ENCODE data around the gene SOX30. TPM values are rescaled to one million over a fixed set of nuclear protein-coding genes. Genes with fewer than 3 reads are reported as not detected.

The SOX30 gene
- total RNA-seq, 1 donor from 2014 or later, result not detected

DNA sequence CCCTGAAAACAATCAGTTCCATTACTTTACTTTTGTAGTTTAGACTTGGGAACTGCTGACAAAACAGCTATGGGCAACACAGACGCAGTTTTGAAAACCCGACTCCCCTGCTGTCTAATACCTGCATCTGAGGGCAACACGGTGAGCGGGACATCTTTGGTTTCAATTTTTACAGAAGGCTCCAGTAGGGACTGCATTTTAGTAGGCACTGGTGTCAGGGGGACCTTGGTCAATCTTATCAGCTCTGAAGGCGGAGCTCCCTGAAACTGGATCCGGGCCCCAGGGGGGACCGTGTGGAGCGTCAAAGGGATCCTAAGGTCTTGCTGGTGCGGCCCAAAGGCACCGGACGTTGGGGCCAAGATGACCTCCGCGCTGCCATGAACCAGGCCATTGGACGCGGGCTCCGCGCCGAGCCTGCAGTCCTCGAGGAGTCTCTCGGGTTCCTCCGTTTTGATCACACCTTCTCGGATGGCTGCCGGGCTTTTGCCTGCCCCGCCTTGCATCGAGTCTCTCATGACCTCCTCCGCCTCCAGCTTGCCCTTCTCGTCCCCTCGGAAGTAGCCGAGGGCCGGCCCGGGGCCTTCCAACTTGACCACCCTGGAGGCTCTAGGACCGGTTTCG, 1.1 kb downstream of the SOX30 start:
- peaks cover 6% of the 10 kb centered on the region for H3K9me3 Mint-ChIP-seq (ENCODE audit: unreplicated experiment)
- H3K4me3 Mint-ChIP-seq (ENCODE audit: unreplicated experiment), result no peak overlapping the region
- H3K27ac Mint-ChIP-seq (ENCODE audit: unreplicated experiment), result no peak overlapping the region
- H3K27me3 Mint-ChIP-seq (ENCODE audit: unreplicated experiment), result peaks cover 2% of the 10 kb centered on the region
- no peaks in the 10 kb centered on the region for H3K4me1 Mint-ChIP-seq (ENCODE audit: low read depth, unreplicated experiment)
- peaks cover 12% of the 10 kb centered on the region for H3K36me3 Mint-ChIP-seq (ENCODE audit: unreplicated experiment)
- DNase-seq, result no peak
- TF ChIP-seq, protein P1, sequence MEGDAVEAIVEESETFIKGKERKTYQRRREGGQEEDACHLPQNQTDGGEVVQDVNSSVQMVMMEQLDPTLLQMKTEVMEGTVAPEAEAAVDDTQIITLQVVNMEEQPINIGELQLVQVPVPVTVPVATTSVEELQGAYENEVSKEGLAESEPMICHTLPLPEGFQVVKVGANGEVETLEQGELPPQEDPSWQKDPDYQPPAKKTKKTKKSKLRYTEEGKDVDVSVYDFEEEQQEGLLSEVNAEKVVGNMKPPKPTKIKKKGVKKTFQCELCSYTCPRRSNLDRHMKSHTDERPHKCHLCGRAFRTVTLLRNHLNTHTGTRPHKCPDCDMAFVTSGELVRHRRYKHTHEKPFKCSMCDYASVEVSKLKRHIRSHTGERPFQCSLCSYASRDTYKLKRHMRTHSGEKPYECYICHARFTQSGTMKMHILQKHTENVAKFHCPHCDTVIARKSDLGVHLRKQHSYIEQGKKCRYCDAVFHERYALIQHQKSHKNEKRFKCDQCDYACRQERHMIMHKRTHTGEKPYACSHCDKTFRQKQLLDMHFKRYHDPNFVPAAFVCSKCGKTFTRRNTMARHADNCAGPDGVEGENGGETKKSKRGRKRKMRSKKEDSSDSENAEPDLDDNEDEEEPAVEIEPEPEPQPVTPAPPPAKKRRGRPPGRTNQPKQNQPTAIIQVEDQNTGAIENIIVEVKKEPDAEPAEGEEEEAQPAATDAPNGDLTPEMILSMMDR (IDR thresholded peaks at IDR 0.05; ENCODE audit: partially characterized antibody, unreplicated experiment), result no peak

DNA sequence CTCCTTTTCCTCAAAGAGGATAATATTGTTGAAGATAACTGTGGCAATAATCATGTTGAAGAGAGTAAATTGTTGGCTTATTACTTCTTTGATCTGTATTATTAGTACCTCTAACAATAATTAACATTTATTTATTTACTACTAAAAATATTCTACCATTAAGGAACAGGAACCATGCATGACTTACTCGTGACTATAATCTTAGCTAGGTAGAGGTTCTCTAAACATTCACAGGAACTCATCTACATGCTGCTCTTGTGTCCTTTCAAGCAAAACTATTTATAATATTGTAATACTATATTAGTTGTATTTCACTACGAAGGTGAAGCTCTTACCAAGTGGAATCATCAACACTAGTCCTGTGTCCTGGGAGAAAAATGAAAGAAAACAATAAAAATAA, 3.1 kb downstream of the SOX30 start:
- TF ChIP-seq, protein P1 (IDR thresholded peaks at IDR 0.05; ENCODE audit: partially characterized antibody, unreplicated experiment), result no peak
- Mint-ChIP-seq H3K27ac (ENCODE audit: unreplicated experiment) (no peak overlapping the region), H3K4me1 (ENCODE audit: low read depth, unreplicated experiment) (no peaks in the 10 kb centered on the region), H3K4me3 (ENCODE audit: unreplicated experiment) (no peak overlapping the region), H3K36me3 (ENCODE audit: unreplicated experiment) (peaks cover 12% of the 10 kb centered on the region), H3K9me3 (ENCODE audit: unreplicated experiment) (peaks cover 6% of the 10 kb centered on the region), H3K27me3 (ENCODE audit: unreplicated experiment) (peaks cover 2% of the 10 kb centered on the region)
- no peak for DNase-seq

DNA sequence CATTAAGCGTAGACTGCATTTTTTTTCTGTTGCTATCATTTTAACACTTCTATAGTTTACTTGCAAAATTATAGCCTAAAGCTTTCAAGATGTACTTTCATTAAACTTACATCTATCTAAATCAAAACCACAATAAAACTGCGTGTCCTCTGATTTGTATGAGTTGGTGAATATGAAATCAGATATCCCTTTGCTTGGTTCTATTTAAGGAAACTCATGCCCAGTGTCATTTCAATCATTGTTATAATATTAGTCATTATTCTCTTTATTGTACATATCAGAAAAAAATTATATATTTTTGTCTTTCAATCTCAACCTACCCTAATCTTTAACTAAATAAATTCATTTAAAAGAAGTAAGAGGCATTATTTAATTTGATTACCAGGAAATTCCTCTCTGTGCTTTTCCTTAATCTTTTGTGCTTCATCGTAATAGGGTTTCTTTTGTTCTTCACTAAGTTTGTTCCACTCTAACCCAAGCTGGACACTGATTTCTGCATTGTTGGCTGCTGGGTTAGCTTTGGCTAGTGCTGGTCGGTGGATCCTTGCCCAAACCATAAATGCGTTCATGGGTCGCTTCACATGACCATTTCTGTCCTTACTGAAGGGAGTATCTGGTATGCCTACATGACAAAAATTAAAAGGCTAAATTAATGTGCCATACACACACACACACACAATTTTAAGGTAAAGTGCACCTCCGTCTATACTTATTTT, 3.8 kb downstream of the SOX30 start:
- Mint-ChIP-seq H3K9me3 (ENCODE audit: unreplicated experiment) (peaks cover 6% of the 10 kb centered on the region), H3K27me3 (ENCODE audit: unreplicated experiment) (peaks cover 2% of the 10 kb centered on the region), H3K4me1 (ENCODE audit: low read depth, unreplicated experiment) (no peaks in the 10 kb centered on the region), H3K36me3 (ENCODE audit: unreplicated experiment) (peaks cover 12% of the 10 kb centered on the region), H3K27ac (ENCODE audit: unreplicated experiment) (no peak overlapping the region), H3K4me3 (ENCODE audit: unreplicated experiment) (no peak overlapping the region)
- no peak for DNase-seq
- TF ChIP-seq, protein P1 (IDR thresholded peaks at IDR 0.05; ENCODE audit: partially characterized antibody, unreplicated experiment), result no peak

DNA sequence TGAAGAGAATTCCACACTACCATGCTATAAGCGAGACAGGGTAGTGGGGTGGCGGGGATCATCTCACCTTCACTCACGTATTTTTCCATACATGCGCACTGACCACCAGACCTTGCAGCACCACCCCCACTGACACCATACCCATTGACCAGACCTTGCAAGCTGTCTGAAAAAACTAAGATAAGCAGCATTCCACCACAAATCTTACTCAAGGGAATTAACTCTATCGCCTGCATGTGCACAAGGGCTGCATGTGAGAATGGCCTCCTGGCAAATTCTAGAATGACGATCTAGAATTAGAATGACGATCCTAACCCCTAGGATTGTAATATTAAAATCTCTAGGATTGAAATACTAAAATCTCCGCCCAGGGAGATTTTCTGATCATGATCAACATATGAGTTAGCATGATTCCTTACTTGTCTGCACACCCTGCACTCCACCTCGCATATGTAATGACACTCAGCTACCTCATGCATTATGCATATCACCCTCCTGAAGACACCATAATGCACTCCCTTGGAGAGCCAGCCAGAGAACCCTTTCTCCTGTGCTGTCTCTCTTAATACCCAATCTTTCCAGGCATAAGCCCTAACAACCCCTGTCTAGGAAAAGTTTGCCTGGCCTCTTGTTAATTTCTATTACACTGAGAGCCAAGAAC, 11.7 kb downstream of the SOX30 start:
- Mint-ChIP-seq H3K27me3 (ENCODE audit: unreplicated experiment) (peaks cover 7% of the 10 kb centered on the region), H3K9me3 (ENCODE audit: unreplicated experiment) (peaks cover 2% of the 10 kb centered on the region), H3K4me3 (ENCODE audit: unreplicated experiment) (no peak overlapping the region), H3K27ac (ENCODE audit: unreplicated experiment) (no peak overlapping the region), H3K36me3 (ENCODE audit: unreplicated experiment) (no peaks in the 10 kb centered on the region), H3K4me1 (ENCODE audit: low read depth, unreplicated experiment) (peaks cover 2% of the 10 kb centered on the region)
- no peak for DNase-seq
- TF ChIP-seq, protein P1 (IDR thresholded peaks at IDR 0.05; ENCODE audit: partially characterized antibody, unreplicated experiment), result no peak

DNA sequence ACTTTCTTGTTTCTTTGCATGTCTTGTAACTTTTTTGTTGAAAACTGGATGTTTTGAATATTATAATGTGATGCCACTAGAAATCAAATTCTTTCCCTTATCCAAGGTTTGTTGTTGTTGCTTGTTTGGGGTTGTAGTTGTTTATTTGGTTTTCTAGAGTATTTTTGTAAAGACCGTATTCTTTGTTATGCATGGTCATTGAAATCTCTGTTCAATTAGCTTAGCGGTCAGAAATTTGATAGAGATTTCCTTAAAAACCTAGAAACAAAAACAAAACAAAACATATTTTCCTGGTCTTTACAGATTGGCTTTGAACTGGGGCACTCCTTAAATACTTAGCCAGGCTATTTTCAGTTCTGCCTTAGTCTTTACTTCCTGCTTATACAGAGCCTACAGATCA, 21.9 kb downstream of the SOX30 start:
- Mint-ChIP-seq H3K27ac (ENCODE audit: unreplicated experiment) (no peak overlapping the region), H3K9me3 (ENCODE audit: unreplicated experiment) (no peaks in the 10 kb centered on the region), H3K27me3 (ENCODE audit: unreplicated experiment) (no peaks in the 10 kb centered on the region), H3K4me1 (ENCODE audit: low read depth, unreplicated experiment) (no peaks in the 10 kb centered on the region), H3K36me3 (ENCODE audit: unreplicated experiment) (no peaks in the 10 kb centered on the region), H3K4me3 (ENCODE audit: unreplicated experiment) (no peak overlapping the region)
- DNase-seq, result no peak
- TF ChIP-seq, protein P1 (IDR thresholded peaks at IDR 0.05; ENCODE audit: partially characterized antibody, unreplicated experiment), result no peak
